Measurements from ENCODE around the gene SLC39A6. TPM values are rescaled to one million over a fixed set of nuclear protein-coding genes. Genes with fewer than 3 reads are reported as not detected.

Gene SLC39A6
- total RNA-seq, 1 experiment from 2014 or later, result 33.9 TPM

GRCh38 chr18:36177913-36178312 is 48.8 kb upstream of the SLC39A6 start:
- no peak for TF ChIP-seq CTCF (conservative IDR thresholded peaks at IDR 0.05)
- no peaks in the 10 kb centered on the region for H4K20me1 ChIP-seq (ENCODE audit: control insufficient read depth, insufficient read depth, insufficient read length)
- no peak overlapping the region for H3K56ac ChIP-seq (ENCODE audit: insufficient read length, low read depth, low read length)
- H3K79me2 ChIP-seq (ENCODE audit: insufficient read depth, low read length), result no peaks in the 10 kb centered on the region
- no CpG with 5 or more reads among the region's 3 CpGs for WGBS (ENCODE audit: extremely low coverage, insufficient read length, low lambda C conversion rate)
- no peak overlapping the region for H4K91ac ChIP-seq (ENCODE audit: insufficient read length, low read depth, low read length)
- Mint-ChIP-seq H3K4me3 (no peak overlapping the region), H3K4me1 (peaks cover 7 to 10% of the 10 kb centered on the region in 2 experiments; a peak in 3 of 4 replicates), H3K36me3 (ENCODE audit: insufficient read depth in 1 of 3, low read depth in 3 of 3) (peaks cover 3 to 38% (median 17%) of the 10 kb centered on the region in 3 experiments; a peak in 6 of 7 replicates), H3K27me3 (ENCODE audit: low read depth) (peaks cover 2% of the 10 kb centered on the region), H3K27ac (peak overlapping the region in 1 of 3 experiments; percentile 89; a peak in 2 of 7 replicates), H3K9me3 (no peaks in the 10 kb centered on the region)
- H4K8ac ChIP-seq (replicated peaks; ENCODE audit: insufficient read length, low read depth, low read length), result no peak overlapping the region
- H3K14ac ChIP-seq (ENCODE audit: insufficient read depth, low read length), result no peak overlapping the region
- H3T11ph ChIP-seq (ENCODE audit: low read length), result no peak overlapping the region
- H3K9me3 ChIP-seq (ENCODE audit: control insufficient read depth, low read depth, low read length), result no peaks in the 10 kb centered on the region
- H2AK5ac ChIP-seq (ENCODE audit: insufficient read length, low read length), result no peak overlapping the region
- no peak overlapping the region for H2AFZ ChIP-seq (ENCODE audit: low read length)
- H3K27ac ChIP-seq (ENCODE audit: insufficient read length, low read depth, low read length), result no peak overlapping the region
- H3K9ac ChIP-seq (ENCODE audit: extremely low read depth, insufficient read length, low read length), result no peak overlapping the region
- H3K79me1 ChIP-seq (ENCODE audit: insufficient read depth, low read depth, low read length, poor library complexity, severe bottlenecking), result no peaks in the 10 kb centered on the region
- no peaks in the 10 kb centered on the region for H3K23me2 ChIP-seq (ENCODE audit: insufficient read length, low read depth, low read length, poor library complexity, severe bottlenecking)
- no peaks in the 10 kb centered on the region for H3K27me3 ChIP-seq (ENCODE audit: insufficient read depth, low read length)
- no peak overlapping the region for H3K4me2 ChIP-seq (ENCODE audit: insufficient read depth, insufficient read length, low read length)
- H2BK120ac ChIP-seq (ENCODE audit: low read depth, low read length, poor library complexity, severe bottlenecking), result no peak overlapping the region
- no peak overlapping the region for H2BK15ac ChIP-seq (ENCODE audit: low read depth, low read length)
- no peak overlapping the region for H3K18ac ChIP-seq (ENCODE audit: insufficient read length, low read depth, low read length)
- H4K5ac ChIP-seq (ENCODE audit: insufficient read length, low read depth, low read length), result no peak overlapping the region
- no peak overlapping the region for H2BK20ac ChIP-seq (ENCODE audit: low read depth, low read length, poor library complexity, severe bottlenecking)
- H2BK12ac ChIP-seq (ENCODE audit: insufficient read length, low read depth, low read length), result no peak overlapping the region
- H3K4me1 ChIP-seq (ENCODE audit: insufficient read depth, low read length), result no peaks in the 10 kb centered on the region
- no peak overlapping the region for H3K23ac ChIP-seq (ENCODE audit: insufficient read length, low read depth, low read length)
- H3K4ac ChIP-seq (ENCODE audit: low read depth, low read length), result no peak overlapping the region
- no peak for DNase-seq
- H2BK5ac ChIP-seq (ENCODE audit: insufficient read length, low read length), result no peak overlapping the region

All from H9 (cell line).